K562 (cell line): ENCODE measurements around the gene CCDC106. TPM values are rescaled to one million over a fixed set of nuclear protein-coding genes. Genes with fewer than 3 reads are reported as not detected.

ENCODE experiments used
- CAMTA2 ChIP-seq: fragments of 250-450 bp; sonication (Bioruptor Pico); conservative IDR thresholded peaks from 2 replicates; pipeline ENCODE4 v1.5.1; 2022
- ELF2 ChIP-seq: fragments of 250-450 bp; sonication (Bioruptor Pico); IDR thresholded peaks from 2 replicates; pipeline ENCODE4 v1.5.0; 2021; ENCODE audit warnings: mild to moderate bottlenecking
- ELF4 ChIP-seq: fragments of 450-650 bp; formaldehyde crosslinking; IDR thresholded peaks from 2 replicates; pipeline ENCODE4 v1.4.0; 2022; ENCODE audit warnings: missing genetic modification characterization
- FOXP1 ChIP-seq: sonication (generic); formaldehyde crosslinking; IDR thresholded peaks from 2 replicates; pipeline ENCODE4 v1.8.0; 2022; ENCODE audit warnings: mild to moderate bottlenecking, missing genetic modification reagents
- GTF2E2 ChIP-seq: fragments of 200-800 bp; sonication (Bioruptor generic); IDR thresholded peaks from 2 replicates; pipeline ENCODE4 v1.6.1; 2016; ENCODE audit warnings: missing genetic modification characterization, missing compliant biosample characterization
- HNRNPK ChIP-seq: fragments of 200-400 bp; formaldehyde crosslinking; IDR thresholded peaks from one replicate; pipeline ENCODE4 v1.6.1; 2018; ENCODE audit warnings: mild to moderate bottlenecking, low read depth, low read length; ENCODE audit not compliant: poor library complexity, severe bottlenecking
- ILK ChIP-seq: fragments of 450-650 bp; IDR thresholded peaks from 2 replicates; pipeline ENCODE4 v1.6.1; 2016; ENCODE audit warnings: missing genetic modification characterization, low read depth, mild to moderate bottlenecking, missing compliant biosample characterization, moderate library complexity, borderline replicate concordance
- JUNB ChIP-seq: fragments of 450-650 bp; formaldehyde crosslinking; conservative IDR thresholded peaks from 2 replicates; pipeline ENCODE4 v1.4.0; 2020; ENCODE audit warnings: mild to moderate bottlenecking
- KHSRP ChIP-seq: fragments of 450-650 bp; IDR thresholded peaks from 2 replicates; pipeline ENCODE4 v1.6.1; 2017
- L3MBTL2 ChIP-seq: fragments of 450-650 bp; IDR thresholded peaks from 2 replicates; pipeline ENCODE4 v1.6.1; 2016; ENCODE audit warnings: mild to moderate bottlenecking, moderate library complexity
- MBD2 ChIP-seq: sonication (generic); IDR thresholded peaks from 2 replicates; pipeline ENCODE4 v1.6.1; 2016; ENCODE audit warnings: low read depth, borderline replicate concordance
- MCM3 ChIP-seq: fragments of 450-650 bp; IDR thresholded peaks from 2 replicates; pipeline ENCODE4 v1.6.1; 2016
- MED1 ChIP-seq: sonication (generic); formaldehyde crosslinking; IDR thresholded peaks from 2 replicates; pipeline ENCODE4 v1.8.1; 2023; ENCODE audit warnings: missing genetic modification reagents, borderline replicate concordance
- NELFE ChIP-seq: IDR thresholded peaks from 2 replicates; pipeline ENCODE4 v1.6.1; 2011; ENCODE audit warnings: mild to moderate bottlenecking; ENCODE audit not compliant: insufficient read depth, insufficient read length
- POLR2AphosphoS2 ChIP-seq: IDR thresholded peaks from 2 replicates; pipeline ENCODE4 v1.6.1; 2012; ENCODE audit warnings: low read length, improper control_type of control experiment
- SRSF1 ChIP-seq: fragments of 200-400 bp; formaldehyde crosslinking; IDR thresholded peaks from 2 replicates; pipeline ENCODE4 v1.6.1; 2017; ENCODE audit warnings: mild to moderate bottlenecking, low read depth, low read length, moderate library complexity
- TCF7 ChIP-seq: sonication (generic); IDR thresholded peaks from 2 replicates; pipeline ENCODE4 v1.6.1; 2016; ENCODE audit warnings: antibody characterized with exemption, borderline replicate concordance
- ZFP36 ChIP-seq: fragments of 150-350 bp; IDR thresholded peaks from 2 replicates; pipeline ENCODE4 v1.6.1; 2018; ENCODE audit warnings: low read length, low read depth; ENCODE audit not compliant: partially characterized antibody
- ZFP91 ChIP-seq: sonication (generic); formaldehyde crosslinking; IDR thresholded peaks from 2 replicates; pipeline ENCODE4 v1.8.0; 2022; ENCODE audit warnings: mild to moderate bottlenecking, missing genetic modification reagents
- ZKSCAN8 ChIP-seq: fragments of 200-800 bp; sonication (Bioruptor generic); IDR thresholded peaks from 2 replicates; pipeline ENCODE4 v1.6.1; 2016; ENCODE audit warnings: missing genetic modification characterization, missing compliant biosample characterization
- ZNF174 ChIP-seq: fragments of 250-450 bp; sonication (Bioruptor Pico); IDR thresholded peaks from 2 replicates; pipeline ENCODE4 v1.4.0; 2020; ENCODE audit warnings: mild to moderate bottlenecking
- ZNF24 ChIP-seq: fragments of 450-650 bp; IDR thresholded peaks from 2 replicates; pipeline ENCODE4 v1.6.1; 2016
- polyA plus RNA-seq, 8 experiments: library from polyadenylated mRNA; depleted of rRNA in 4 of 8; stranded (reverse) in 5 of 8; unstranded in 3 of 8; fragments of >200 nt; fragmentation: Nextera tagmentation in 2 of 8; fragmentation: Illumina TruSeq in 1 of 8; extraction: Ambion mirVana in 2 of 8; extraction: Trizol in 1 of 8; gene quantifications; 2 replicates each; pipeline versions ENCODE4 v1.2.1 to v1.2.3, GENCODE V29; 2011 to 2014; ENCODE audit warnings: inconsistent platforms in 1 of 8, missing spikeins in 1 of 8
- total RNA-seq, 7 experiments: library from RNA; depleted of rRNA in 6 of 7; stranded (reverse); fragments of >200 nt in 6 of 7; fragmentation: Illumina TruSeq in 2 of 7; extraction: Trizol in 2 of 7; gene quantifications; 2 replicates each; pipeline versions ENCODE4 v1.2.1 to v1.2.3, GENCODE V29; 2011 to 2021; ENCODE audit warnings: low replicate concordance in 1 of 7
- TF ChIP-seq, protein P1 (sequence below): sonication (generic); formaldehyde crosslinking; IDR thresholded peaks from 2 replicates; pipeline ENCODE4 v1.5.0; 2020; ENCODE audit warnings: missing genetic modification reagents
- TF ChIP-seq, protein P2 (sequence below): fragments of 250-450 bp; sonication (Bioruptor Pico); IDR thresholded peaks from 2 replicates; pipeline ENCODE4 v1.5.0; 2021; ENCODE audit warnings: mild to moderate bottlenecking, moderate library complexity

CCDC106 gene
- total and polyA plus RNA-seq, 9 of the 15 experiments (the other 6 are each of a cell fraction or from before 2014, with no cell fraction given): 0.10 to 27.5 (median 15.0) TPM; not detected in 1

DNA sequence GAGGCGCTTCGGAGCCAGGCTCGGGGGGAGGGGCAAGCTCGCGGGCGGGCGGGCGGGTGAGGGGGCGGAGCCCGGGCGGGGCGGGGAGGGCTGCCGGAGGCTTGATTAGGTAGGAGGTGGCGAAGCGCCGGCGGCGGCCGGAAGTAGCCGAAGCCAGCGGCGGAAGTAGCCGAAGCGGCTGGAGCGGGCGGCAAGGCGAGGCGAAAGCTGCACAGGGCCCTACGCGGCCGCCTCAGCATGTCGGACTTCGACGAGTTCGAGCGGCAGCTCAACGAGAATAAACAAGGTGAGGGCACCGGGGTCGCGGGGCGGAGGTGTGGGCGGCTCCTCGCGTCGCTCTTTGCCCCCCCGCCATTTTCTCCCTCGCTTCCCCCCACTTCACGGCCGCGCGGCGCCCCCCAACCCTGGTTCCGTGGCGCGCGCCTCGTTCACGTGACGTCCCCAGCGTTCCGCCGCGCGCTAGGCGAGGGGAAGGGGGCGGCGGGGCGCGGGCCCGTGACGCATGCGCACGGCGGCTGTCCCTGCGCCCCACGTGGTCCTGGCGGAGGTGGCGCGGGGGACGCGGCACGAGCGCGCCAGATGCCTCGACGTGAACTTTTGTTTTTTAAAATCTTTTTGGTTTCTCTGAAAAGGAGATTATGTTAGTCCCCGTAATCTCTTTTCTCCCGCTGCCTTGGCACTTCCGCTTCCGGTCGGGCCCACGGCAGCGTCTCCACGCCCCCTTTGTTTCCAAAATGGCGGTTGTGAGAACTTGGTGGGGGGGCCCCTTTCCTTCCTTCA, 7.0 kb downstream of the CCDC106 start, which contains the start of gene U2AF2 (continued):
- TF ChIP-seq SRSF1 (no peak), MCM3 (no peak), GTF2E2 (tag) (no peak), CAMTA2 (CRISPR knock-in tag) (no peak), NELFE (no peak), ILK (tag) (no peak), ELF2 (peak; percentile 68; the same call in 1 of the 2 replicates), TCF7 (no peak), ZFP36 (no peak), FOXP1 (CRISPR knock-in tag) (peak; percentile 94), L3MBTL2 (peak; percentile 96), ZNF174 (CRISPR knock-in tag) (no peak), MED1 (CRISPR knock-in tag) (no peak), KHSRP (no peak), HNRNPK (peak; percentile 65), ZNF24 (no peak), MBD2 (peak; percentile 67; the same call in 1 of the 2 replicates), ZFP91 (CRISPR knock-in tag) (no peak), ZKSCAN8 (CRISPR knock-in tag) (no peak), JUNB (CRISPR knock-in tag) (no peak), ELF4 (CRISPR knock-in tag) (no peak), POLR2AphosphoS2 (no peak)
- TF ChIP-seq, protein P1, sequence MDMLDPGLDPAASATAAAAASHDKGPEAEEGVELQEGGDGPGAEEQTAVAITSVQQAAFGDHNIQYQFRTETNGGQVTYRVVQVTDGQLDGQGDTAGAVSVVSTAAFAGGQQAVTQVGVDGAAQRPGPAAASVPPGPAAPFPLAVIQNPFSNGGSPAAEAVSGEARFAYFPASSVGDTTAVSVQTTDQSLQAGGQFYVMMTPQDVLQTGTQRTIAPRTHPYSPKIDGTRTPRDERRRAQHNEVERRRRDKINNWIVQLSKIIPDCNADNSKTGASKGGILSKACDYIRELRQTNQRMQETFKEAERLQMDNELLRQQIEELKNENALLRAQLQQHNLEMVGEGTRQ (CRISPR knock-in tag): peak; percentile 79
- TF ChIP-seq, protein P2, sequence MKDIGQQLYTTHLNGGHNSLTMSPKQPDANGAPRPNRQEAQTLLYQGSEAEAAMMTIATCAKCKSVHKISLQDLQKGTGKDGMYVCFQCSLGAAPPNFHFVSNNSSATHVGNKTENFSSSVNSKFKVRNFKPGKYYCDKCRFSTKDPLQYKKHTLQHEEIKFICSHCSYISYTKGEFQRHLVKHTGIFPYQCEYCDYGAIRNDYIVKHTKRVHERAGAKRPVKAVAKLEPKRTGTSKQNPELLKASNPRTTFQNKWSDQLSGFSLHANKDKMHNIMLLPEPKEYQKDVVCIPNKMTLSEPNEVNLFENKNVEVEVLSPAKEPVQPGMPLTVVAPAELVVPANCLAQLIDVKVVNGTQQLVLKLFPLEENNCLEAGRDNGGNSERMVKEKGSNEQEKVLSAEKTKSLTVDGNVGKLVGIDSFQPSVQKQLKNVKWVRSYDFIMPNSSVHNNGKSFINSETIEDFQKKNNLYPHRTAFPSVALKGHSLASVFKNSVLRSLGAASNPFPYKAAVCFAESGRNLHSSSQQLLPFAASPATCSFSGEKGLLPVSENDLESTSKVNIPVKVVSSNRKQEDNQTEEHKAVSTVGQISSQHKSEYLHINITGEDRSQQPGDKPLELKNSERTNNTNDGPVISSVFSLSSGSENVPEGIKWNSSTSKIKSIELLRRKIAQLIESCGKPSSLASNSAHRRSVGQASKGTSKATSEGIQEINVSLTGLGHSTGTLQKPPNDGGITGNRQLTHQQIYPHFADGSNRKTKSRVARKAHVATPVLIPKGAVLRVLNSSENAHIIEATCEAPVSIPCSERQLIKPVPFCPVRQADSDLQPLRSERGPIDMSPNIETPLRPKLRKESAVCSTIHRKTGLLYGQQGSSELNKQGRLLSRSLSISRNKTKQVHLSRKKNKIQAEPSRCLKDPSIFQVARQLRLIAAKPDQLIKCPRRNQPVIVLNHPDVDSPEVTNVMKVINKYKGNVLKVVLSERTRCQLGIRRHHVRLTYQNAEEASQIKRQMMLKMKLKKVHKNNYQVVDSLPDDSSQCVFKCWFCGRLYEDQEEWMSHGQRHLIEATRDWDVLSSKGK (CRISPR knock-in tag): no peak
